ENCODE results near the gene APP.

Gene APP

DNA sequence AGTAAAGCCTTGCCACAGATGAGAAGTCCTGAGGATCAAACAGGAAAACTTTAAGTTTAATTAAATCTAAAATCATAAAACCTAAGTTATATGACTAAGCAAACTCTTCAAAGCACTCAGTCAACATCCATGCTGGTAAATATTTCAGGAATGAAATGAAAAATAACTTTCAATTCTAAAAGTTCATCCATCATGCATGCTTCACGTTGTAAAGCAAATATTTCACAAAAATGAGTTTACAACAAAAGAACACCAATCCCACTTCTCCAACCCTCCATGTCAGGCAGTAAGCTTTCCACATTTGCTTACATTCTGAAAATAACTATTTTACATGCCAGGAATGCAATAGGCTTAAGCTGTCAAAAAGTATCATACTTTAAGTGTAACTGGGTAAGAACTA is 16.8 kb downstream of the APP start:
- H3K4me1 ChIP-seq (ENCODE audit: insufficient read depth, low read length, severe bottlenecking): no peaks in the 10 kb centered on the region
- H3K9me3 ChIP-seq (ENCODE audit: low read length): no peaks in the 10 kb centered on the region
- H3K9me2 ChIP-seq (ENCODE audit: low read depth, low read length): no peaks in the 10 kb centered on the region
- H2AFZ ChIP-seq (ENCODE audit: low read length): no peak overlapping the region
- H3K4me3 ChIP-seq (ENCODE audit: low read depth, low read length, poor library complexity, severe bottlenecking): no peak overlapping the region
- no peak overlapping the region for H3K9ac ChIP-seq (ENCODE audit: low read length)
- H4K20me1 ChIP-seq (ENCODE audit: insufficient read depth, low read length): no peaks in the 10 kb centered on the region
- no peak overlapping the region for H3K27ac ChIP-seq (ENCODE audit: low read depth, low read length, poor library complexity, severe bottlenecking)
- TF ChIP-seq CTCF (IDR thresholded peaks at IDR 0.05; ENCODE audit: low read length) (no peak), EZH2 (IDR thresholded peaks at IDR 0.05; ENCODE audit: borderline replicate concordance, low read length) (no peak)
- H3K27me3 ChIP-seq (ENCODE audit: insufficient read depth, low read length): no peaks in the 10 kb centered on the region
- H3K79me2 ChIP-seq (ENCODE audit: insufficient read depth, low read length): no peaks in the 10 kb centered on the region
- no peaks in the 10 kb centered on the region for H3F3A ChIP-seq (ENCODE audit: insufficient read depth, low read length)
- no peaks in the 10 kb centered on the region for H3K36me3 ChIP-seq (ENCODE audit: insufficient read depth, low read length)
- no peak overlapping the region for H3K4me2 ChIP-seq (ENCODE audit: low read length)

GRCh38 chr21:26148840-26149354 is 21.7 kb downstream of the APP start:
- Histone ChIP-seq H4K20me1 (ENCODE audit: insufficient read depth, low read length) (no peaks in the 10 kb centered on the region), H3K27me3 (ENCODE audit: insufficient read depth, low read length) (no peaks in the 10 kb centered on the region), H3K9ac (ENCODE audit: low read length) (no peak overlapping the region), H3K9me3 (ENCODE audit: low read length) (no peaks in the 10 kb centered on the region), H3K4me1 (ENCODE audit: insufficient read depth, low read length, severe bottlenecking) (no peaks in the 10 kb centered on the region), H3K4me3 (ENCODE audit: low read depth, low read length, poor library complexity, severe bottlenecking) (no peak overlapping the region), H3K79me2 (ENCODE audit: insufficient read depth, low read length) (no peaks in the 10 kb centered on the region), H3K27ac (ENCODE audit: low read depth, low read length, poor library complexity, severe bottlenecking) (no peak overlapping the region), H3K4me2 (ENCODE audit: low read length) (no peak overlapping the region), H2AFZ (ENCODE audit: low read length) (no peak overlapping the region), H3F3A (ENCODE audit: insufficient read depth, low read length) (no peaks in the 10 kb centered on the region), H3K36me3 (ENCODE audit: insufficient read depth, low read length) (no peaks in the 10 kb centered on the region), H3K9me2 (ENCODE audit: low read depth, low read length) (no peaks in the 10 kb centered on the region)
- TF ChIP-seq EZH2 (IDR thresholded peaks at IDR 0.05; ENCODE audit: borderline replicate concordance, low read length) (no peak), CTCF (IDR thresholded peaks at IDR 0.05; ENCODE audit: low read length) (no peak)

GRCh38 chr21:26148071-26148839 is 22.3 kb downstream of the APP start:
- H3K27ac ChIP-seq (ENCODE audit: low read depth, low read length, poor library complexity, severe bottlenecking): no peak overlapping the region
- H3K27me3 ChIP-seq (ENCODE audit: insufficient read depth, low read length): no peaks in the 10 kb centered on the region
- H3K4me1 ChIP-seq (ENCODE audit: insufficient read depth, low read length, severe bottlenecking): no peaks in the 10 kb centered on the region
- no peak overlapping the region for H3K4me2 ChIP-seq (ENCODE audit: low read length)
- H3K9me3 ChIP-seq (ENCODE audit: low read length): no peaks in the 10 kb centered on the region
- H3K36me3 ChIP-seq (ENCODE audit: insufficient read depth, low read length): no peaks in the 10 kb centered on the region
- H3K79me2 ChIP-seq (ENCODE audit: insufficient read depth, low read length): no peaks in the 10 kb centered on the region
- no peaks in the 10 kb centered on the region for H4K20me1 ChIP-seq (ENCODE audit: insufficient read depth, low read length)
- H2AFZ ChIP-seq (ENCODE audit: low read length): no peak overlapping the region
- H3K9me2 ChIP-seq (ENCODE audit: low read depth, low read length): no peaks in the 10 kb centered on the region
- H3K4me3 ChIP-seq (ENCODE audit: low read depth, low read length, poor library complexity, severe bottlenecking): no peak overlapping the region
- H3F3A ChIP-seq (ENCODE audit: insufficient read depth, low read length): no peaks in the 10 kb centered on the region
- TF ChIP-seq CTCF (IDR thresholded peaks at IDR 0.05; ENCODE audit: low read length) (no peak), EZH2 (IDR thresholded peaks at IDR 0.05; ENCODE audit: borderline replicate concordance, low read length) (no peak)
- no peak overlapping the region for H3K9ac ChIP-seq (ENCODE audit: low read length)
